Activated naive CD4-positive, alpha-beta T cell treated with anti-CD3 and anti-CD28 coated beads, Interleukin-2, amount 50 U/mL, for 16 hours (primary cell): ENCODE results near the gene MFAP4.

ENCODE experiments used
- DNase-seq: peaks from one replicate; pipeline ENCODE4 v3.0.0-alpha.2; 2020

The MFAP4 gene

GRCh38 chr17:19383681-19384470, 3.1 kb downstream of the MFAP4 start:
- DNase-seq = no peak

- no peak for DNase-seq
Measured at GRCh38 chr17:19382531-19383444, 4.2 kb downstream of the MFAP4 start.

GRCh38 chr17:19381741-19382444, 5.1 kb downstream of the MFAP4 start:
- DNase-seq = no peak

GRCh38 chr17:19381361-19381740, 5.6 kb downstream of the MFAP4 start:
- DNase-seq = no peak

GRCh38 chr17:19380481-19381301, 6.3 kb downstream of the MFAP4 start:
- no peak for DNase-seq

GRCh38 chr17:19379361-19380065, 7.5 kb downstream of the MFAP4 start:
- DNase-seq = no peak

GRCh38 chr17:19378416-19379360, 8.3 kb downstream of the MFAP4 start, which contains the start of gene MAPK7:
Gene MAPK7 (plus strand): TSS chr17:19378498. CDS start chr17:19378901, 403 bp downstream.
- no peak for DNase-seq

- DNase-seq = peak; percentile 92
Measured at GRCh38 chr17:19377602-19378415, 9.2 kb downstream of the MFAP4 start.

- no peak for DNase-seq
Measured at GRCh38 chr17:19376811-19377210, 10.2 kb downstream of the MFAP4 start.

GRCh38 chr17:19375732-19376131, 11.3 kb downstream of the MFAP4 start:
- DNase-seq = no peak

- no peak for DNase-seq
Measured at GRCh38 chr17:19374136-19374535, 12.9 kb downstream of the MFAP4 start.

- no peak for DNase-seq
Measured at GRCh38 chr17:19372866-19373504, 14.0 kb downstream of the MFAP4 start.

GRCh38 chr17:19372439-19372838, 14.6 kb downstream of the MFAP4 start:
- DNase-seq = no peak

- no peak for DNase-seq
Measured at GRCh38 chr17:19372011-19372370, 15.0 kb downstream of the MFAP4 start.

- no peak for DNase-seq
Measured at GRCh38 chr17:19371259-19372010, 15.6 kb downstream of the MFAP4 start.

GRCh38 chr17:19370493-19370960, 16.5 kb downstream of the MFAP4 start:
- no peak for DNase-seq

- no peak for DNase-seq
Measured at GRCh38 chr17:19369846-19370492, 17.0 kb downstream of the MFAP4 start.
